Osteocyte (in vitro differentiated cells): ENCODE data around the gene ZNF514. TPM values are rescaled to one million over a fixed set of nuclear protein-coding genes. Genes with fewer than 3 reads are reported as not detected.
"Not testable (repeated sequence)": the region's sequence is repeated elsewhere in the genome, so short reads cannot be mapped to it uniquely, and the experiment has no call there.

Experiments
- DNase-seq: peaks from one replicate; pipeline ENCODE4 v3.0.0; 2021; ENCODE audit warnings: mixed read lengths; ENCODE audit not compliant: unreplicated experiment; ENCODE audit errors: extremely low spot score
- H3K27ac Mint-ChIP-seq: one replicate; pipeline ENCODE4 v1.8.0; 2021; ENCODE audit warnings: mild to moderate bottlenecking, mixed read lengths; ENCODE audit not compliant: unreplicated experiment
- H3K27me3 Mint-ChIP-seq: one replicate; pipeline ENCODE4 v1.8.0; 2021; ENCODE audit warnings: mixed read lengths; ENCODE audit not compliant: unreplicated experiment
- H3K36me3 Mint-ChIP-seq: one replicate; pipeline ENCODE4 v1.8.0; 2021; ENCODE audit warnings: mixed read lengths; ENCODE audit not compliant: unreplicated experiment
- H3K4me1 Mint-ChIP-seq: one replicate; pipeline ENCODE4 v1.8.0; 2021; ENCODE audit warnings: mixed read lengths; ENCODE audit not compliant: unreplicated experiment
- H3K4me3 Mint-ChIP-seq: one replicate; pipeline ENCODE4 v1.8.0; 2021; ENCODE audit warnings: mild to moderate bottlenecking, moderate library complexity, mixed read lengths; ENCODE audit not compliant: unreplicated experiment
- H3K9me3 Mint-ChIP-seq: one replicate; pipeline ENCODE4 v1.8.0; 2021; ENCODE audit warnings: mixed read lengths; ENCODE audit not compliant: unreplicated experiment
- total RNA-seq: library from RNA; stranded (reverse); gene quantifications from 2 replicates; pipeline ENCODE4 v1.2.1, GENCODE V29; 2021
- TF ChIP-seq, protein P1 (sequence below): fragments of 200-600 bp; sonication (generic); IDR thresholded peaks from 2 replicates; pipeline ENCODE4 v1.5.0; 2021; ENCODE audit warnings: antibody characterized with exemption, mild to moderate bottlenecking, moderate library complexity

The ZNF514 gene
- total RNA-seq, 1 donor from 2014 or later = 19.0 TPM

DNA sequence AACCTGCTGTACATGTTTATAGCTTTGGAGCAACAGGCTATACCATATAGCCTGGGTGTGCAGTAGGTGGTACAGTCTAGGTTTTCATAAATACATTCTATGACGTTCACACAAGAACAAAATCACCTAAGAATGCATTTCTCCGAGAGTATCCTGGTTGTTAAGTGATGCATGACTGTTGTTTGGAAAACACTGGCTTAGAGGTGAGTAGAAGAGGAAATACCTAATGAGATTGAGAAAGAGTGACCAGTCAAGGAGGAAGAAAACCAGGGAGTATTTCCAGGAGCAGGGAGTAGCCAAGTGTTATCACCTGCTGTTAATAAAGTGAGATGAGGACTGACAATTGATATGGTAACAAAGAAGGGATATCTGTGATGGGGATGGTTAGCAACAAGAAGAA, 44.7 kb upstream of the ZNF514 start:
- no peak overlapping the region for H3K4me3 Mint-ChIP-seq
- peaks cover 18% of the 10 kb centered on the region for H3K4me1 Mint-ChIP-seq
- no peaks in the 10 kb centered on the region for H3K27me3 Mint-ChIP-seq
- TF ChIP-seq, protein P1, sequence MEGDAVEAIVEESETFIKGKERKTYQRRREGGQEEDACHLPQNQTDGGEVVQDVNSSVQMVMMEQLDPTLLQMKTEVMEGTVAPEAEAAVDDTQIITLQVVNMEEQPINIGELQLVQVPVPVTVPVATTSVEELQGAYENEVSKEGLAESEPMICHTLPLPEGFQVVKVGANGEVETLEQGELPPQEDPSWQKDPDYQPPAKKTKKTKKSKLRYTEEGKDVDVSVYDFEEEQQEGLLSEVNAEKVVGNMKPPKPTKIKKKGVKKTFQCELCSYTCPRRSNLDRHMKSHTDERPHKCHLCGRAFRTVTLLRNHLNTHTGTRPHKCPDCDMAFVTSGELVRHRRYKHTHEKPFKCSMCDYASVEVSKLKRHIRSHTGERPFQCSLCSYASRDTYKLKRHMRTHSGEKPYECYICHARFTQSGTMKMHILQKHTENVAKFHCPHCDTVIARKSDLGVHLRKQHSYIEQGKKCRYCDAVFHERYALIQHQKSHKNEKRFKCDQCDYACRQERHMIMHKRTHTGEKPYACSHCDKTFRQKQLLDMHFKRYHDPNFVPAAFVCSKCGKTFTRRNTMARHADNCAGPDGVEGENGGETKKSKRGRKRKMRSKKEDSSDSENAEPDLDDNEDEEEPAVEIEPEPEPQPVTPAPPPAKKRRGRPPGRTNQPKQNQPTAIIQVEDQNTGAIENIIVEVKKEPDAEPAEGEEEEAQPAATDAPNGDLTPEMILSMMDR = no peak
- no peak for DNase-seq
- H3K36me3 Mint-ChIP-seq = peaks cover 12% of the 10 kb centered on the region
- no peak overlapping the region for H3K27ac Mint-ChIP-seq
- H3K9me3 Mint-ChIP-seq = peaks cover 17% of the 10 kb centered on the region

DNA sequence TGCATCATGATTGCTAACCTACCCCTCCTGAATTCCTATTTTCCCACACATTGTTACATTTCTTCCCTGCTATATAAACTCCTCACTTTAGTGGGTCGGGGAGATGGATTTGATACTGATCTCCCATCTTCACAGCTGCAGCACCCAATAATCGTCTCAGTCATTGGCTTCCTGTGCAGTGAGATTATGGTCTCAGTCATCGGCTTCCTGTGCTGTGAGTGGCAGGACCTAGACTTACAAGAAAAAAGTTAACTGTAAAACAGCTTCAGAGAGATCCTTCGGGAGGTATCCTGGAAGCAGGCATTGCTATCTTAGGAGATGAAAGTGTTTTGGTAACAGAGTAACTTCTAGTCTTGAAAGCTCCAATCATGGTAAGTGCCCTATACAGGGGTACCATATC, 44.3 kb upstream of the ZNF514 start:
- peaks cover 16% of the 10 kb centered on the region for H3K4me1 Mint-ChIP-seq
- H3K36me3 Mint-ChIP-seq = peaks cover 8% of the 10 kb centered on the region
- TF ChIP-seq, protein P1 = no peak
- H3K9me3 Mint-ChIP-seq = peaks cover 12% of the 10 kb centered on the region
- no peak overlapping the region for H3K27ac Mint-ChIP-seq
- H3K27me3 Mint-ChIP-seq = no peaks in the 10 kb centered on the region
- no peak for DNase-seq
- no peak overlapping the region for H3K4me3 Mint-ChIP-seq

DNA sequence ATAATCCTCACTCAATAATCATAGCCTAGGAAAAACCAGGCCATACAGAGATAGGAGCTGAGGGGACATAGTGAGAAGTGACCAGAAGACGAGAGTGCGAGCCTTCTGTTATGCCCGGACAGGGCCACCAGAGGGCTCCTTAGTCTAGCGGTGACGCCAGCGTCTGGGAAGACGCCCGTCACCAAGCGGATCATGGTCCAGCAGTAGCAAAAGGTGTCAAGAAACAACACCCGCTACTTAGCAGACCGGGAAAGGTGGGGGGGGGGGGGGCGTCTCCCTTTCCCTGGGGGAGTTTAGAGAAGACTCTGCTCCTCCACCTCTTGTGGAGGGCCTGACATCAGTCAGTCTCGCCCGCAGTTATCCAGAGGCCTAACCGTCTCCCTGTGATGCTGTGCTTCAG, 33.3 kb upstream of the ZNF514 start:
- H3K27me3 Mint-ChIP-seq, DNase-seq, H3K27ac Mint-ChIP-seq, H3K4me1 Mint-ChIP-seq, H3K9me3 Mint-ChIP-seq, H3K4me3 Mint-ChIP-seq, H3K36me3 Mint-ChIP-seq: not testable (repeated sequence)
- TF ChIP-seq, protein P1 = peak; percentile 63

DNA sequence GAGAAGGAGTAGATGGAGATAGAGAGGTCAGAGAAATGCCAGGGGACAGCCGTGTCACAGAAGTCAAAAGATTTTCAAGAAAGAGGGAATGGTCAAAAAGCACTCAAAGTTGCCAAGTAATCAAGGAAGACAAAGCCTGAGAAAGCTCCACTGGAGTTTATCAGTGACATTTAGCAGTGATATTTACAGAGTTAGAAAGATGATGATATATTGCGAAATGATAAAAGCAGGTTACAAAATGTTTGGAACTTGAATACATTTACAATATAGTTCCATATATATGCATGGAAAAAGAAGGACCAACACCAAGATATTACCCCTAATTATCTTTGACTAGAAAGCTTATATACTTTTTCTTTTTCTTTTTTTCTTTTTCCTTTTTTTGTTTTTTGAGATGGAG, 26.3 kb upstream of the ZNF514 start:
- H3K36me3 Mint-ChIP-seq = peaks cover 27% of the 10 kb centered on the region
- no peaks in the 10 kb centered on the region for H3K4me1 Mint-ChIP-seq
- H3K9me3 Mint-ChIP-seq = peaks cover 36% of the 10 kb centered on the region
- DNase-seq = no peak
- H3K27me3 Mint-ChIP-seq = peaks cover 2% of the 10 kb centered on the region
- TF ChIP-seq, protein P1 = no peak
- no peak overlapping the region for H3K27ac Mint-ChIP-seq
- H3K4me3 Mint-ChIP-seq = no peak overlapping the region

DNA sequence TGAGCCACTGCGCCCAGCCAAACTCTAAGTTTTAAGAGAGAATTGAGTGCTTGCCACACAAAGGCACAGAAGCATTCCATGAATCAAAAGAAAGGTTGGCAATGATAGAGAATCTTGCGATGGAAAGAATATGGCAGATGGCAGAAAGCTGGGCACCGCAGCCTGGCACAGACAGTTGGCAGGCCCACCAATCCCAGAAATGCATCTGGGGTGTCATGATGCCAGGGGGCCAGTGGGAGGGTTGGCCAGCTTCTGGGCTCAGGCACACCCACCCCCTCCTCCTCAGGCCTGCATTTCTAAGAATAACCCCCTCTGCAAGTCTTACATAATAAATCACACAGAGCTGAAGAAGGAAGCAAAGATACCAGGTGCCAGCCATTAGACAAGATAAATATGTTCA, 25.5 kb upstream of the ZNF514 start:
- Mint-ChIP-seq H3K4me3 (no peak overlapping the region), H3K4me1 (no peaks in the 10 kb centered on the region), H3K27me3 (no peaks in the 10 kb centered on the region), H3K27ac (no peak overlapping the region), H3K9me3 (peaks cover 39% of the 10 kb centered on the region), H3K36me3 (peaks cover 33% of the 10 kb centered on the region)
- DNase-seq = no peak
- TF ChIP-seq, protein P1 = no peak
